ENCODE data around the gene STXBP5L. TPM values are rescaled to one million over a fixed set of nuclear protein-coding genes. Genes with fewer than 3 reads are reported as not detected.

The STXBP5L gene
- total RNA-seq, 1 donor from 2014 or later = 2.1 TPM

DNA sequence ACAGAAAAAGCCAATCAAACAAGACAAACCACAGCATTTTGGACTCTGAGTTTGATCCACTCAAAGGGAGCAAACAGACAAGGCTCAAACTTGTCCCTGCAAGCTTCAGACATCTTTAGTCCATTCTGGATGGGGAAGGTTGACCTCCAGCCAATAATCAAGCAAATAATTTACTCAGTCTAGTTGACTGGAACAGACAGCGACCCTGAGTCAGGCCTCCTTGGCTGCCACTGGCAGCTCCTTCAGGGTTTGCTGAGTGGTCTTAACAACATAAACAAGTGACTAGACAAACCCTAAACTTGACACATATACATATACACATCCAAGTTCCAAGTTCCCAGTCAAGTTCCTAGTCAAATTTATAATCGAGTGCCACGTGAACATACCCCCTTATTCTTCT lies 323.9 kb downstream of the STXBP5L start:
- no peak overlapping the region for H3K27ac Mint-ChIP-seq (ENCODE audit: unreplicated experiment)
- no peak overlapping the region for H3K4me3 Mint-ChIP-seq (ENCODE audit: unreplicated experiment)
- H3K9ac ChIP-seq (ENCODE audit: low read length) = no peak overlapping the region
- H3K4me2 ChIP-seq (ENCODE audit: low read length) = no peak overlapping the region
- H3K9me3 Mint-ChIP-seq (ENCODE audit: unreplicated experiment) = no peaks in the 10 kb centered on the region
- H4K20me1 ChIP-seq (ENCODE audit: insufficient read depth, low read length) = no peaks in the 10 kb centered on the region
- H3K4me1 ChIP-seq (ENCODE audit: insufficient read depth, low read length) = no peaks in the 10 kb centered on the region
- no peak overlapping the region for H3K27ac ChIP-seq (ENCODE audit: low read depth, low read length)
- TF ChIP-seq EZH2 (IDR thresholded peaks at IDR 0.05; ENCODE audit: insufficient read depth, low read length) = no peak
- TF ChIP-seq, protein P1, sequence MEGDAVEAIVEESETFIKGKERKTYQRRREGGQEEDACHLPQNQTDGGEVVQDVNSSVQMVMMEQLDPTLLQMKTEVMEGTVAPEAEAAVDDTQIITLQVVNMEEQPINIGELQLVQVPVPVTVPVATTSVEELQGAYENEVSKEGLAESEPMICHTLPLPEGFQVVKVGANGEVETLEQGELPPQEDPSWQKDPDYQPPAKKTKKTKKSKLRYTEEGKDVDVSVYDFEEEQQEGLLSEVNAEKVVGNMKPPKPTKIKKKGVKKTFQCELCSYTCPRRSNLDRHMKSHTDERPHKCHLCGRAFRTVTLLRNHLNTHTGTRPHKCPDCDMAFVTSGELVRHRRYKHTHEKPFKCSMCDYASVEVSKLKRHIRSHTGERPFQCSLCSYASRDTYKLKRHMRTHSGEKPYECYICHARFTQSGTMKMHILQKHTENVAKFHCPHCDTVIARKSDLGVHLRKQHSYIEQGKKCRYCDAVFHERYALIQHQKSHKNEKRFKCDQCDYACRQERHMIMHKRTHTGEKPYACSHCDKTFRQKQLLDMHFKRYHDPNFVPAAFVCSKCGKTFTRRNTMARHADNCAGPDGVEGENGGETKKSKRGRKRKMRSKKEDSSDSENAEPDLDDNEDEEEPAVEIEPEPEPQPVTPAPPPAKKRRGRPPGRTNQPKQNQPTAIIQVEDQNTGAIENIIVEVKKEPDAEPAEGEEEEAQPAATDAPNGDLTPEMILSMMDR (IDR thresholded peaks at IDR 0.05; ENCODE audit: insufficient read depth, low read depth, low read length) = no peak
- FAIRE-seq = no peak
- no peak for DNase-seq (ENCODE audit: low read depth)
- no peak overlapping the region for H2AFZ ChIP-seq (ENCODE audit: low read depth, low read length)
- no peaks in the 10 kb centered on the region for H3K36me3 Mint-ChIP-seq (ENCODE audit: low read depth, unreplicated experiment)
- no peaks in the 10 kb centered on the region for H3K27me3 Mint-ChIP-seq (ENCODE audit: low read depth, unreplicated experiment)
- no peaks in the 10 kb centered on the region for H3K4me1 Mint-ChIP-seq (ENCODE audit: low read depth, unreplicated experiment)
- H3K27me3 ChIP-seq (ENCODE audit: insufficient read depth, low read length) = no peaks in the 10 kb centered on the region
- H3K36me3 ChIP-seq (ENCODE audit: insufficient read depth, low read length) = no peaks in the 10 kb centered on the region
- no peak overlapping the region for H3K4me3 ChIP-seq (ENCODE audit: insufficient read depth, low read depth, low read length)
- no peaks in the 10 kb centered on the region for H3K9me3 ChIP-seq (ENCODE audit: insufficient read depth, low read depth, low read length)
- H3K79me2 ChIP-seq (ENCODE audit: insufficient read depth, low read length) = no peaks in the 10 kb centered on the region

DNA sequence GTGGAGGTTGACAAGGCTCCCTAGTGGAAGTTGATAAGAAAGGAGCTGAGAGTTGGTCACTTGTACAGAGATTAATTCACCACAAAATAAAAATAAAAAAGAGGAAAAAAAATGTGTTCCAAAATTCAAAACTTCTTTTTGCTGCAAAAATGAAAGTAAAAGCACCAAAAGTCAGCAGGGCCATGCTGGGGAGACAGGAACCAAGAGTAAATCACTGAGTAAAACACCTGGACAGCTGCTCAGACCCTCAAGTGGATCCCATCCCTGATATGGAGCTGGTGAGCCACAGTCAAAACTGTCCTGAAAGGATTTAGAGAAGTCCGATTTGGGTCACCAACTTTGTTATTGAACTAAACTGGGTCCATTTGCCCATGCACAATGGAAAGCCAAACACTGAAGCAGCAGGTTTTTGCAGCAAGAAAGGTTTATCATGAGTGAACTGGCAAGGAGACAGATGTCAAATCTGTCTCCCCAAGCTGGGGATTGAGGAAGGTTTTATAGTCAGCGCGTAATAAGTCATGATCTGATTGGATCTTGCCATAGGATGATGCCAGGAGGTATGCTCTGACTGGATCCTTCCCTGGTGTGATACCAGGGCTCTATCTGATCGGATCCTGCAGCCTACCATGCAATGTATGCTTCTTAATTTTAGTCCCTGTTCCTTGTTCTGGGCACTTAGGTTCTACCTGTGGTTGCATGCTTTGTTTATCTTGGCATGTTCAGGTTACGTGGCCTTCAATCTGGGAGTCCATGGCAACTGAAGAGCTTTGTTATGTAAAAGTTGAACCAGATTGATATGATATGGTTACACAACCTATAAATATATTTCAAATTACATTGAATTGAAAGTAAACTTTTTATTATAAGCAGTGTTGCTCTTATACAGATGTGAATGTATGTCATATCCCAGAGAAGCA lies 324.6 kb downstream of the STXBP5L start:
- Histone ChIP-seq H3K27me3 (ENCODE audit: insufficient read depth, low read length) (no peaks in the 10 kb centered on the region), H3K36me3 (ENCODE audit: insufficient read depth, low read length) (no peaks in the 10 kb centered on the region), H3K4me1 (ENCODE audit: insufficient read depth, low read length) (no peaks in the 10 kb centered on the region), H3K4me3 (ENCODE audit: insufficient read depth, low read depth, low read length) (no peak overlapping the region), H4K20me1 (ENCODE audit: insufficient read depth, low read length) (no peaks in the 10 kb centered on the region), H3K4me2 (ENCODE audit: low read length) (no peak overlapping the region), H3K27ac (ENCODE audit: low read depth, low read length) (no peak overlapping the region), H3K9me3 (ENCODE audit: insufficient read depth, low read depth, low read length) (no peaks in the 10 kb centered on the region), H3K79me2 (ENCODE audit: insufficient read depth, low read length) (no peaks in the 10 kb centered on the region), H2AFZ (ENCODE audit: low read depth, low read length) (no peak overlapping the region), H3K9ac (ENCODE audit: low read length) (no peak overlapping the region)
- H3K27ac Mint-ChIP-seq (ENCODE audit: unreplicated experiment) = no peak overlapping the region
- FAIRE-seq (no peak), DNase-seq (ENCODE audit: low read depth) (no peak)
- TF ChIP-seq, protein P1 (IDR thresholded peaks at IDR 0.05; ENCODE audit: insufficient read depth, low read depth, low read length) = no peak
- no peak for TF ChIP-seq EZH2 (IDR thresholded peaks at IDR 0.05; ENCODE audit: insufficient read depth, low read length)
- no peaks in the 10 kb centered on the region for H3K4me1 Mint-ChIP-seq (ENCODE audit: low read depth, unreplicated experiment)
- no peaks in the 10 kb centered on the region for H3K36me3 Mint-ChIP-seq (ENCODE audit: low read depth, unreplicated experiment)
- no peaks in the 10 kb centered on the region for H3K9me3 Mint-ChIP-seq (ENCODE audit: unreplicated experiment)
- H3K27me3 Mint-ChIP-seq (ENCODE audit: low read depth, unreplicated experiment) = no peaks in the 10 kb centered on the region
- H3K4me3 Mint-ChIP-seq (ENCODE audit: unreplicated experiment) = no peak overlapping the region

DNA sequence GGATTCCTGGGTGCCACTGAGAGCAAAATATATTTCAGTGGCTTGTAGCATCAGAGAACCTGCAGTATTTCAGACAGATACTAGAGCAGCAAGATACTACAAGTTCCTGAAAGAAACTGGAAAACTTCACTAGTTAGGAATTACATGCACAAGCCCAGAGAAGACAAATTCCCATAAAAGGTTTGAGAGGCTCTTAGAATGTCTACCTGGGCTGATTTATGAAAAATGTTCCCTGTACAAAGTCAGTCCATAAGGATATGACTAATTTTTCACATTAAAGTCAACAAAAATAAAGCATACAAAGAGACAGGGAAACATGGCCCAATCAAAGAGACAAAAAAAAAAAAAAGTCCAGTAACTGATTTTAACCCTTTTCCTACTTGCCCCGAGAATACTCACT lies 335.2 kb downstream of the STXBP5L start:
- H3K4me1 Mint-ChIP-seq (ENCODE audit: low read depth, unreplicated experiment) = no peaks in the 10 kb centered on the region
- Histone ChIP-seq H3K9me3 (ENCODE audit: insufficient read depth, low read depth, low read length) (no peaks in the 10 kb centered on the region), H3K4me3 (ENCODE audit: insufficient read depth, low read depth, low read length) (no peak overlapping the region), H3K27me3 (ENCODE audit: insufficient read depth, low read length) (no peaks in the 10 kb centered on the region), H3K27ac (ENCODE audit: low read depth, low read length) (no peak overlapping the region), H2AFZ (ENCODE audit: low read depth, low read length) (no peak overlapping the region), H3K79me2 (ENCODE audit: insufficient read depth, low read length) (no peaks in the 10 kb centered on the region), H3K9ac (ENCODE audit: low read length) (no peak overlapping the region), H3K4me2 (ENCODE audit: low read length) (no peak overlapping the region), H4K20me1 (ENCODE audit: insufficient read depth, low read length) (no peaks in the 10 kb centered on the region), H3K4me1 (ENCODE audit: insufficient read depth, low read length) (no peaks in the 10 kb centered on the region), H3K36me3 (ENCODE audit: insufficient read depth, low read length) (no peaks in the 10 kb centered on the region)
- DNase-seq (ENCODE audit: low read depth) (no peak), FAIRE-seq (no peak)
- H3K4me3 Mint-ChIP-seq (ENCODE audit: unreplicated experiment) = no peak overlapping the region
- H3K27me3 Mint-ChIP-seq (ENCODE audit: low read depth, unreplicated experiment) = no peaks in the 10 kb centered on the region
- TF ChIP-seq, protein P1 (IDR thresholded peaks at IDR 0.05; ENCODE audit: insufficient read depth, low read depth, low read length) = no peak
- no peak for TF ChIP-seq EZH2 (IDR thresholded peaks at IDR 0.05; ENCODE audit: insufficient read depth, low read length)
- H3K36me3 Mint-ChIP-seq (ENCODE audit: low read depth, unreplicated experiment) = no peaks in the 10 kb centered on the region
- no peak overlapping the region for H3K27ac Mint-ChIP-seq (ENCODE audit: unreplicated experiment)
- H3K9me3 Mint-ChIP-seq (ENCODE audit: unreplicated experiment) = no peaks in the 10 kb centered on the region

Data from astrocyte (in vitro differentiated cells and primary cell).